DOHH2 (cell line): ENCODE measurements around the gene XPO6.

ENCODE experiments used
- H3F3A ChIP-seq: fragments of 200-600 bp; sonication (generic), shearing (Covaris generic); 2 replicates; pipeline ENCODE4 v1.6.0; 2016; ENCODE audit warnings: antibody characterized with exemption, mild to moderate bottlenecking; ENCODE audit not compliant: control insufficient read depth, insufficient read depth
- H3K27ac ChIP-seq: fragments of 200-600 bp; sonication (generic); 2 replicates; pipeline ENCODE4 v1.5.1; 2014; ENCODE audit warnings: low read depth, mild to moderate bottlenecking, low read length, moderate library complexity
- H3K27me3 ChIP-seq: fragments of 200-600 bp; sonication (generic); 2 replicates; pipeline ENCODE4 v1.6.1; 2014; ENCODE audit warnings: mild to moderate bottlenecking, low read length, mixed read lengths; ENCODE audit not compliant: control insufficient read depth
- H3K36me3 ChIP-seq: fragments of 200-600 bp; sonication (generic); 2 replicates; pipeline ENCODE4 v1.6.1; 2014; ENCODE audit warnings: mild to moderate bottlenecking, low read length, moderate library complexity, mixed read lengths; ENCODE audit not compliant: control insufficient read depth
- H3K4me1 ChIP-seq: fragments of 200-600 bp; sonication (generic); 2 replicates; pipeline ENCODE4 v1.6.1; 2014; ENCODE audit warnings: mild to moderate bottlenecking, low read length, mixed read lengths; ENCODE audit not compliant: control insufficient read depth
- H3K4me2 ChIP-seq: fragments of 200-600 bp; sonication (generic); 2 replicates; pipeline ENCODE4 v1.6.0; 2014; ENCODE audit warnings: mild to moderate bottlenecking, low read length, moderate library complexity
- H3K4me3 ChIP-seq: fragments of 200-600 bp; sonication (generic); 2 replicates; pipeline ENCODE4 v1.5.1; 2014; ENCODE audit warnings: mild to moderate bottlenecking, low read length, mixed read lengths
- H3K79me2 ChIP-seq: fragments of 200-600 bp; sonication (generic); 2 replicates; pipeline ENCODE4 v1.6.1; 2014; ENCODE audit warnings: mild to moderate bottlenecking, low read length, mixed read lengths; ENCODE audit not compliant: control insufficient read depth
- H3K9me2 ChIP-seq: fragments of 200-600 bp; sonication (generic); replicated peaks from 2 replicates; pipeline ENCODE4 v1.6.1; 2014; ENCODE audit warnings: mild to moderate bottlenecking, low read length, mixed read lengths; ENCODE audit not compliant: control insufficient read depth
- H3K9me3 ChIP-seq: fragments of 200-600 bp; sonication (generic); 2 replicates; pipeline ENCODE4 v1.6.1; 2014; ENCODE audit warnings: antibody characterized with exemption, low read length, mixed read lengths; ENCODE audit not compliant: control insufficient read depth, insufficient read depth
- H4K20me1 ChIP-seq: fragments of 200-600 bp; sonication (generic); 2 replicates; pipeline ENCODE4 v1.6.0; 2014; ENCODE audit warnings: low read depth, mild to moderate bottlenecking, antibody characterized with exemption, low read length, moderate library complexity; ENCODE audit not compliant: control insufficient read depth, insufficient read depth
- EZH2phosphoT487 ChIP-seq: fragments of 200-600 bp; sonication (generic); IDR thresholded peaks from 2 replicates; pipeline ENCODE4 v1.6.1; 2017; ENCODE audit warnings: borderline replicate concordance, mild to moderate bottlenecking, antibody characterized with exemption, low read length, moderate library complexity, mixed read lengths
- TF ChIP-seq, protein P1 (sequence below): fragments of 200-600 bp; sonication (generic); IDR thresholded peaks from one replicate; pipeline ENCODE4 v1.5.1; 2014; ENCODE audit warnings: antibody characterized with exemption, mild to moderate bottlenecking, low read depth, low read length; ENCODE audit not compliant: poor library complexity, severe bottlenecking

The XPO6 gene

DNA sequence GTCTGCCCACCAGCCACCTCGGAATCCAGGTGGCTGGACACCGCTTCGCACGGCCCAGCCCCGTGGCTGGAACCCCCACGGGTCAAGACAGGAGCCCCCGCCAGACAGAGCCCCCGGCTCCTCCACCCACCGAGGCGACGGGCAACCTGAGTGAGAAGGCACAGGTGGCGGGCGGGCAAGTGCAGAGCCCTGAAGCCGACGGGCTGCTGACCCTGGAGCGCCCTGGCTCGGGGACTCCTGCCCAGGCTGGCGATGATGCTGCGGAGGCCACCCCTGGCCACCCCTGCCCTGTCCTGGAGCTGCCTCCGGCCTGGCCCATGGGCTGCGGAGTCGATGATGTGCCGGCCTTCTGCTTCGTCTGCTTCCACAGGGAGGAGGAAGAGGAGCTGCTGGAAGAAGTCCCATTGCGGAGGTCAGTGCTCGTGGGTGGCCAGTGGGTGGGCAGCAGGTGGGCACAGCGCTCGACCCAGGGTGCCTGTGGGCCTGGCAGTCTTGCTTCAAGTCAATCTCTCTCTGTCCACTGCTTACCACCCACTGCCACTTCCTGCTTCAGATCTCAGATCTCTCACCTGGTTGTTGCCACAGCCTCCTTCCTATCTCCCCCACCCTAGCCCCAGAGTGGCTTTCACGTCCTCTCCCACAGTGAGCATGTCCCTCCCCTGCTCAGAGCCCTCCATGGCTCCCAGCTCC lies 47.5 kb upstream of the XPO6 start:
- H4K20me1 ChIP-seq: no peaks in the 10 kb centered on the region
- no peak overlapping the region for H3K27ac ChIP-seq
- peaks cover 20% of the 10 kb centered on the region for H3K27me3 ChIP-seq
- no peaks in the 10 kb centered on the region for H3K36me3 ChIP-seq
- TF ChIP-seq, protein P1, sequence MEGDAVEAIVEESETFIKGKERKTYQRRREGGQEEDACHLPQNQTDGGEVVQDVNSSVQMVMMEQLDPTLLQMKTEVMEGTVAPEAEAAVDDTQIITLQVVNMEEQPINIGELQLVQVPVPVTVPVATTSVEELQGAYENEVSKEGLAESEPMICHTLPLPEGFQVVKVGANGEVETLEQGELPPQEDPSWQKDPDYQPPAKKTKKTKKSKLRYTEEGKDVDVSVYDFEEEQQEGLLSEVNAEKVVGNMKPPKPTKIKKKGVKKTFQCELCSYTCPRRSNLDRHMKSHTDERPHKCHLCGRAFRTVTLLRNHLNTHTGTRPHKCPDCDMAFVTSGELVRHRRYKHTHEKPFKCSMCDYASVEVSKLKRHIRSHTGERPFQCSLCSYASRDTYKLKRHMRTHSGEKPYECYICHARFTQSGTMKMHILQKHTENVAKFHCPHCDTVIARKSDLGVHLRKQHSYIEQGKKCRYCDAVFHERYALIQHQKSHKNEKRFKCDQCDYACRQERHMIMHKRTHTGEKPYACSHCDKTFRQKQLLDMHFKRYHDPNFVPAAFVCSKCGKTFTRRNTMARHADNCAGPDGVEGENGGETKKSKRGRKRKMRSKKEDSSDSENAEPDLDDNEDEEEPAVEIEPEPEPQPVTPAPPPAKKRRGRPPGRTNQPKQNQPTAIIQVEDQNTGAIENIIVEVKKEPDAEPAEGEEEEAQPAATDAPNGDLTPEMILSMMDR: no peak
- no peak for TF ChIP-seq EZH2phosphoT487
- 0 out of 2 replicates have a peak, but pooled peaks cover 4% of the 10 kb centered on the region for H3K4me1 ChIP-seq
- no peaks in the 10 kb centered on the region for H3K79me2 ChIP-seq
- no peak overlapping the region for H3K4me3 ChIP-seq
- H3K9me3 ChIP-seq: no peaks in the 10 kb centered on the region
- no peak overlapping the region for H3K4me2 ChIP-seq
- no peaks in the 10 kb centered on the region for H3K9me2 ChIP-seq
- H3F3A ChIP-seq: no peaks in the 10 kb centered on the region

DNA sequence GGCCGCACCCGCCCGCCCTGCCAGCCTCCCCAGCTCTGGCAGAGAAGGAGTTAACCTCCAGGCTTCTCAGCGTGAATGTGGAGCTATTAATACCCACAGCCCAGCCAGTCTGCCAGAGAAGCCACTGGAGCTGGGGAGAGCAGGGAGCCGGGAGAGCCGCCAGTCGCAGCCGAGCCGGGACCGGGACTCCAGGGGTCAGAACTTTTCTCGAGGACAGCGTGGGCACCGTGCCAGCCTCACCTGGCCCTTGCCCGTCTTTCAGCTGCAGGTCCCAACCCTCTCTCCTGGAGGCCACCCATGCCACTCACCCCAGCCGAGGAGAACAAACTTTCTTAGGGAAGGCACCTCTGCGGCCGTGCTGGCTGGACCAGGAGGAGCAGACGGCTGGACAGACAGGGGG lies 46.8 kb upstream of the XPO6 start:
- Histone ChIP-seq H3K4me3 (no peak overlapping the region), H3F3A (no peaks in the 10 kb centered on the region), H3K27me3 (peaks cover 20% of the 10 kb centered on the region), H3K79me2 (no peaks in the 10 kb centered on the region), H3K9me3 (no peaks in the 10 kb centered on the region), H3K27ac (no peak overlapping the region), H3K4me1 (0 out of 2 replicates have a peak, but pooled peaks cover 4% of the 10 kb centered on the region), H3K36me3 (no peaks in the 10 kb centered on the region), H3K4me2 (no peak overlapping the region), H3K9me2 (no peaks in the 10 kb centered on the region), H4K20me1 (no peaks in the 10 kb centered on the region)
- TF ChIP-seq EZH2phosphoT487: no peak
- TF ChIP-seq, protein P1: no peak

DNA sequence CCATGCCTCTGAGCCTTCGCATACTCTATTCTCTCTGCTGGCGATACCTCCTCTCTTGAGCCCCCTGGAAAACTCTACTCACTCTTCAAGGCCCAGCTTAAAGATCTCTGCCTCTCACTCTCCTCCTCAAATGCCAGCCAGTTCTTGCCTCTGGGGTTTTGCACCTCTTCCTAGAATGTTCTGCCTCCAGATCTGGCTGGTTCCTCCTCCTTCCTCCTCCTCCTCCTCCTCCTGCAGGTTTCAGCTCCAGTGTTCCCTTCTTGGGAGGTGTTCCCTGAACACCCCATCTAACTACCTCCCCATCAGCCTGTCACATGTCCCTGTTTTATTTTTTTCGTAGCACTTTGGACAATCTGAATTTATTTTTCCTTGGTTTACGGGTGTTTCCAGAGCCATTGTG lies 45.5 kb upstream of the XPO6 start:
- no peaks in the 10 kb centered on the region for H3K9me3 ChIP-seq
- H3K4me3 ChIP-seq: no peak overlapping the region
- no peaks in the 10 kb centered on the region for H3F3A ChIP-seq
- peaks cover 8% of the 10 kb centered on the region for H3K27me3 ChIP-seq
- no peak overlapping the region for H3K27ac ChIP-seq
- TF ChIP-seq, protein P1: no peak
- no peak for TF ChIP-seq EZH2phosphoT487
- H3K36me3 ChIP-seq: no peaks in the 10 kb centered on the region
- no peaks in the 10 kb centered on the region for H4K20me1 ChIP-seq
- H3K4me1 ChIP-seq: no peaks in the 10 kb centered on the region
- no peak overlapping the region for H3K4me2 ChIP-seq
- H3K79me2 ChIP-seq: no peaks in the 10 kb centered on the region
- no peaks in the 10 kb centered on the region for H3K9me2 ChIP-seq

DNA sequence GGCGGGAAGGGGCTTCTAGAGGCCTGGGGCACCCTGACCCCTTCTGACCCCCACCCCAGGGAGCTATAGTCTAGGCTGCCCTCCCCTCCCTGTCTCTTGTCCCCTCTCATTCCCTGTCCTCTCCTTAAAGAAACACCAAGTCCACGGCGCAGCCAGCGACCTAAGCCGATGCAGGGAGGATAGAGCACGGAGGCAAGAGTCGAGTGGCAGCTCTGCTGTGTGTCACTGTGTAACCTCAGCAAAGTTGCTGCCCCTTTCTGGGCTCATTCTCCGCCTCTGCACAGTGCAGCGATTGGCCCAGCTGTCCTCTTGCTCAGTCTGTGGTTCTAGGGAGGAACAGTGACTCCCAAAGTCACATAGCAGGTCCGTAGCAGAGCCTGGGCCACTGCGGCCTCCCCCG lies 44.1 kb upstream of the XPO6 start:
- Histone ChIP-seq H3K79me2 (no peaks in the 10 kb centered on the region), H3K4me2 (no peak overlapping the region), H3F3A (no peaks in the 10 kb centered on the region), H3K4me3 (no peak overlapping the region), H3K9me2 (no peaks in the 10 kb centered on the region), H4K20me1 (no peaks in the 10 kb centered on the region), H3K27me3 (no peaks in the 10 kb centered on the region), H3K4me1 (no peaks in the 10 kb centered on the region), H3K9me3 (no peaks in the 10 kb centered on the region), H3K36me3 (no peaks in the 10 kb centered on the region), H3K27ac (no peak overlapping the region)
- no peak for TF ChIP-seq EZH2phosphoT487
- TF ChIP-seq, protein P1: no peak
